K562 (cell line): Measurements from ENCODE around the gene PLCL1. TPM values are rescaled to one million over a fixed set of nuclear protein-coding genes. Genes with fewer than 3 reads are reported as not detected.

Experiments
- ATAC-seq: fragments of 200-7000 bp; cut with Tn5 transposase; 3 replicates; pipeline ENCODE4 v1.9.1; 2020; ENCODE audit warnings: moderate library complexity
- BruUV-seq: library from RNA; stranded (reverse); fragments of 400-500 nt; replicated peaks from 2 replicates; lab custom pipeline; 2021; lab: Mats Ljungman, UMichigan
- CTCF ChIA-PET: fragments of 300-600 bp; formaldehyde crosslinking; extraction: SDS; loops from one replicate; lab custom pipeline; 2021; ENCODE audit warnings: low intra/inter-chr PET ratio; lab: Yijun Ruan, JAX
- POLR2A ChIA-PET: fragments of 300-600, 350-650 bp; sonication (Branson Sonifier 250); formaldehyde crosslinking; extraction: SDS; loops from one replicate; lab custom pipeline; 2021; ENCODE audit warnings: antibody characterized with exemption, inconsistent platforms; lab: Yijun Ruan, JAX
- DNase-seq, 4 experiments: peaks; one replicate each; pipeline versions ENCODE4 v3.0.0 to v3.0.0-alpha.2; 2011 to 2018; ENCODE audit warnings: low spot score in 3 of 4, mixed read lengths in 3 of 4; ENCODE audit errors: extremely low read depth in 1 of 4
- FAIRE-seq: peaks from 2 replicates; lab custom pipeline; 2011; peaks lifted over from hg19 to GRCh38; lab: Jason Lieb, UNC
- H2AFZ ChIP-seq: 2 replicates; pipeline ENCODE4 v1.6.0; 2011; ENCODE audit warnings: low read depth, low read length, control low read depth, inconsistent platforms
- H3K27ac ChIP-seq: fragments of 200-600 bp; 3 replicates; pipeline ENCODE4 v1.8.0; 2011; ENCODE audit warnings: low read depth, mild to moderate bottlenecking, control low read depth, inconsistent platforms, low read length, moderate library complexity, mixed read lengths; ENCODE audit errors: extremely low read depth
- H3K27me3 ChIP-seq, 2 experiments: fragments of 300-600 bp in 1 of 2; 2 replicates in 1 of 2; 3 replicates in 1 of 2; pipeline versions ENCODE4 v1.6.0 to v1.8.0; 2011; ENCODE audit warnings: inconsistent platforms in 2 of 2, low read length in 2 of 2, mild to moderate bottlenecking in 1 of 2, mixed read lengths in 1 of 2, moderate library complexity in 1 of 2; ENCODE audit not compliant: control insufficient read depth in 2 of 2, insufficient read depth in 2 of 2
- H3K36me3 ChIP-seq: fragments of 300-600 bp; 3 replicates; pipeline ENCODE4 v1.8.0; 2011; ENCODE audit warnings: mild to moderate bottlenecking, low read length, inconsistent platforms; ENCODE audit not compliant: control insufficient read depth, insufficient read depth
- H3K4me1 ChIP-seq, 2 experiments: fragments of 200-600 bp in 1 of 2; replicated peaks in 1 of 2; 2 replicates in 1 of 2; 3 replicates in 1 of 2; pipeline versions ENCODE4 v1.5.1 to v1.8.0; 2011; ENCODE audit warnings: inconsistent platforms in 2 of 2, low read length in 2 of 2, mild to moderate bottlenecking in 1 of 2, mixed read lengths in 1 of 2, moderate library complexity in 1 of 2; ENCODE audit not compliant: control insufficient read depth in 2 of 2, insufficient read depth in 2 of 2
- H3K4me2 ChIP-seq: 2 replicates; pipeline ENCODE4 v1.6.1; 2011; ENCODE audit warnings: low read length, control low read depth, inconsistent platforms, mixed read lengths; ENCODE audit not compliant: insufficient read depth
- H3K4me3 ChIP-seq: fragments of 200-600 bp; sonication (generic), shearing (Covaris generic); 2 replicates; pipeline ENCODE4 v1.5.1; 2016; ENCODE audit warnings: control low read depth, inconsistent platforms
- H3K79me2 ChIP-seq: fragments of 200-600 bp; 3 replicates; pipeline ENCODE4 v1.8.0; 2011; ENCODE audit warnings: low read length, inconsistent platforms; ENCODE audit not compliant: control insufficient read depth, insufficient read depth
- H3K9ac ChIP-seq, 2 experiments: 2 replicates each; pipeline versions ENCODE4 v1.6.0 to v1.6.1; 2011; ENCODE audit warnings: low read depth in 2 of 2, low read length in 2 of 2, control low read depth in 1 of 2, inconsistent platforms in 1 of 2, mild to moderate bottlenecking in 1 of 2, mixed read lengths in 1 of 2; ENCODE audit not compliant: insufficient read depth in 1 of 2
- H3K9me1 ChIP-seq: one replicate; pipeline ENCODE4 v1.6.0; 2011; ENCODE audit warnings: inconsistent platforms, mild to moderate bottlenecking, low read length, moderate library complexity; ENCODE audit not compliant: control insufficient read depth, insufficient read depth
- H3K9me3 ChIP-seq: replicated peaks from 2 replicates; pipeline ENCODE4 v1.5.1; 2011; ENCODE audit warnings: low read depth, low read length, inconsistent platforms; ENCODE audit not compliant: control insufficient read depth, insufficient read depth
- H4K20me1 ChIP-seq: replicated peaks from 2 replicates; pipeline ENCODE4 v1.6.1; 2011; ENCODE audit warnings: low read length, inconsistent platforms, mixed read lengths; ENCODE audit not compliant: control insufficient read depth, insufficient read depth
- BRD9 ChIP-seq: fragments of 450-650 bp; IDR thresholded peaks from 2 replicates; pipeline ENCODE4 v1.6.1; 2018; ENCODE audit warnings: low read depth; ENCODE audit not compliant: partially characterized antibody
- CBFA2T2 ChIP-seq: fragments of 450-650 bp; conservative IDR thresholded peaks from 2 replicates; pipeline ENCODE4 v1.6.1; 2017; ENCODE audit warnings: mild to moderate bottlenecking
- EP300 ChIP-seq: IDR thresholded peaks from 2 replicates; pipeline ENCODE4 v1.6.1; 2012; ENCODE audit warnings: low read length, improper control_type of control experiment
- FOS ChIP-seq: IDR thresholded peaks from 3 replicates; pipeline ENCODE4 v1.6.1; 2011; ENCODE audit not compliant: insufficient read length; ENCODE audit errors: extremely low read depth
- ILF3 ChIP-seq: fragments of 450-650 bp; IDR thresholded peaks from 2 replicates; pipeline ENCODE4 v1.6.1; 2018; ENCODE audit warnings: antibody characterized with exemption, mild to moderate bottlenecking, moderate library complexity, borderline replicate concordance
- KDM2B ChIP-seq: fragments of 250-450 bp; sonication (Bioruptor Pico); IDR thresholded peaks from 2 replicates; pipeline ENCODE4 v1.8.0; 2021; ENCODE audit warnings: mild to moderate bottlenecking, moderate library complexity
- KLF16 ChIP-seq: IDR thresholded peaks from 2 replicates; pipeline ENCODE4 v1.6.1; 2016; ENCODE audit warnings: antibody characterized with exemption
- NKRF ChIP-seq: fragments of 450-650 bp; IDR thresholded peaks from 2 replicates; pipeline ENCODE4 v1.6.1; 2016; ENCODE audit warnings: borderline replicate concordance
- NR1H2 ChIP-seq: sonication (generic); formaldehyde crosslinking; IDR thresholded peaks from 2 replicates; pipeline ENCODE4 v1.4.0; 2020; ENCODE audit warnings: mild to moderate bottlenecking, missing genetic modification reagents
- PHTF2 ChIP-seq: fragments of 250-450 bp; sonication (Bioruptor Pico); IDR thresholded peaks from 2 replicates; pipeline ENCODE4 v1.5.0; 2021; ENCODE audit warnings: mild to moderate bottlenecking
- PYGO2 ChIP-seq: fragments of 450-650 bp; IDR thresholded peaks from 2 replicates; pipeline ENCODE4 v1.6.1; 2016; ENCODE audit warnings: mild to moderate bottlenecking, missing genetic modification characterization, moderate library complexity, missing compliant biosample characterization
- ZNF224 ChIP-seq: sonication (generic); formaldehyde crosslinking; IDR thresholded peaks from 2 replicates; pipeline ENCODE4 v1.8.0; 2022; ENCODE audit warnings: mild to moderate bottlenecking, missing genetic modification reagents
- ZNF551 ChIP-seq: fragments of 250-450 bp; sonication (Bioruptor Pico); IDR thresholded peaks from 2 replicates; pipeline ENCODE4 v1.5.0; 2021; ENCODE audit warnings: mild to moderate bottlenecking, moderate library complexity
- ZNF780A ChIP-seq: fragments of 250-450 bp; sonication (Bioruptor Pico); IDR thresholded peaks from 2 replicates; pipeline ENCODE4 v1.5.0; 2021; ENCODE audit warnings: mild to moderate bottlenecking
- WGBS: fragments of 100-300 bp; shearing (Covaris generic); methylation state at CpG from one replicate; pipeline ENCODE4 v1.1.6; 2016; ENCODE audit warnings: low coverage, mixed read lengths; ENCODE audit not compliant: insufficient coverage; ENCODE audit errors: missing lambda C conversion rate; 5-methylcytosine and 5-hydroxymethylcytosine counted together
- in situ Hi-C: fragments of 300-500 bp; cut with MboI; formaldehyde crosslinking; loops from 4 replicates; pipeline ENCODE4 v1.15.0; 2018; ENCODE audit warnings: inconsistent platforms, mixed read lengths
- intact Hi-C: fragments of 100-400 bp; cut with micrococcal nuclease; formaldehyde crosslinking; loops from 2 replicates; pipeline ENCODE4 v1.14.2; 2022
- polyA plus RNA-seq, 8 experiments: library from polyadenylated mRNA; depleted of rRNA in 4 of 8; stranded (reverse) in 5 of 8; unstranded in 3 of 8; fragments of >200 nt; fragmentation: Nextera tagmentation in 2 of 8; fragmentation: Illumina TruSeq in 1 of 8; extraction: Ambion mirVana in 2 of 8; extraction: Trizol in 1 of 8; gene quantifications; 2 replicates each; pipeline versions ENCODE4 v1.2.1 to v1.2.3, GENCODE V29; 2011 to 2014; ENCODE audit warnings: inconsistent platforms in 1 of 8, missing spikeins in 1 of 8
- total RNA-seq, 7 experiments: library from RNA; depleted of rRNA in 6 of 7; stranded (reverse); fragments of >200 nt in 6 of 7; fragmentation: Illumina TruSeq in 2 of 7; extraction: Trizol in 2 of 7; gene quantifications; 2 replicates each; pipeline versions ENCODE4 v1.2.1 to v1.2.3, GENCODE V29; 2011 to 2021; ENCODE audit warnings: low replicate concordance in 1 of 7
- TF ChIP-seq, protein P1 (sequence below): fragments of 250-450 bp; sonication (Bioruptor Pico); IDR thresholded peaks from 2 replicates; pipeline ENCODE4 v1.9.0; 2021; ENCODE audit warnings: mild to moderate bottlenecking

The PLCL1 gene
- total and polyA plus RNA-seq, 9 of the 15 experiments (the other 6 are each of a cell fraction or from before 2014, with no cell fraction given), result 2.0 to 17.7 (median 8.6) TPM

DNA sequence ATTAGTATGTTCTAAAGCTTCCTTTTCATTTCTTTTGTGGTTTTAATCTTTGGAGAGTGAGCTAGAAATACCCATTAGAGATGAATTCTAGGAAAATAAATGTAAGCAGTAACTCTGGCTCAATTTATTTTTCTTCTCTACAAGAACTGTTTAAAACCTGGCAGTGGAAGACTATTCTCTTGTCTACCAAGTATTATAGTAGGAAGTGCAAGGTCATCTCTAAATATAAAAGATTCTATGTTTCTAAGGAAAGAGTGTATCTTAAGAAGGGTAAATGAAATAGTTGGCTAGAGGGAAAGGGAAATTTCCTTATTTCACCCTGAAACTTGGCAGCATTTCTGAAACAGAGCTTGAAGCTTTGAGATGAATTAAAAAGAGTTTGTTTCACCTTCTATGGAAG, 35.5 kb downstream of the PLCL1 start (continued):
- TF ChIP-seq KDM2B (CRISPR knock-in tag), result no peak
- TF ChIP-seq NR1H2, result no peak
- TF ChIP-seq EP300, result no peak

DNA sequence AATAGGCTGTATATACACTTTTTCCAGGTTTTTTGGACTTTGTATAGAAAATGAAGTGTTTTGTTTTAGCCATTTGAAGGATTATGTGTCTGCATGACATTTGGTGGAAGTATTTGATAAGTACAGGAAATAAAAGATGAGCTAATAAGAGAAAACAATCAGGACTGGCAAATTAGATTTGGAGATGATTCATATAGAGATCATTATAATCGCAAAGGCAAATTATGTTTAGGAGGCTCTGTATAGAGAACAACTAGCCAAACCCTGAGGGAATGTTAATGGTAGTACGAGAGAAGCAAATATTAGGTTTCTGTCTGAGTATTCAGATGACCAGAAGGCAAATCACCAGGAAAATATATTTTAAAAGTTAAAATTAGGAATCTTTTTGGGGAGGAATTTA, 41.7 kb downstream of the PLCL1 start:
- Histone ChIP-seq H2AFZ (no peak overlapping the region), H3K4me1 (peaks cover 0 to 11% of the 10 kb centered on the region in 2 experiments; a peak in 2 of 5 replicates), H3K9me3 (no peaks in the 10 kb centered on the region), H3K9ac (no peak overlapping the region), H3K27ac (no peak overlapping the region), H3K9me1 (no peaks in the 10 kb centered on the region), H4K20me1 (no peaks in the 10 kb centered on the region), H3K27me3 (no peaks in the 10 kb centered on the region), H3K79me2 (peaks cover 69% of the 10 kb centered on the region; the same call in 2 of the 3 replicates), H3K36me3 (no peaks in the 10 kb centered on the region), H3K4me3 (no peak overlapping the region), H3K4me2 (no peak overlapping the region)
- DNase-seq, result no peak
- intact Hi-C loops (no loop called here), in situ Hi-C loops (no loop called here)
- POLR2A ChIA-PET, result no interaction called here
- no TSS peak for BruUV-seq
- WGBS, result 83% methylated on average over 2 of the region's 2 CpGs
- no peak for FAIRE-seq
- TF ChIP-seq ZNF551 (CRISPR knock-in tag), result no peak
- no peak for ATAC-seq
- CTCF ChIA-PET, result no interaction called here

DNA sequence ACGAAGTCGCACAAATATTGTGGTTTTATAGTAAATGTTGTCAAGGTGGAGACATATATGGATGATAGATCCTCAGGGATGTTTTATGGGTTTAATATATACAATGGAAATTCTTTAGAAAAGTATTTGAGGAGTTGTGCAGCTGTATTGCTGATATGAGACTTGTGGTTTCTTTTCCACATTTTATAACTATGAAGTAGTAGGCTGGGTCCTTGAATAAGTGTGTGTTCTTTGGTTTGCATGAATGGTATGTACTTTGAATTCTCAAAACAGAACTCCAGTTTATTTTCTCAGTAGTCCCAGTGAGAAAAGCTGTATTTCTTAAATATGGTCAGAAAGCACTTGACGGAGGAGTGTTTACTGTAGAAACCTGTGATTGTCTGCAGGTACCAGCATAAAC, 42.4 kb downstream of the PLCL1 start:
- H3K79me2 ChIP-seq, result peaks cover 75% of the 10 kb centered on the region; the same call in 2 of the 3 replicates
- BruUV-seq, result no TSS peak
- ChIA-PET POLR2A (interaction anchor here (1.4 kb wide), 1 partner anchor 12 kb away, joined by 3 read pairs; no protein-coding TSS in a partner anchor), CTCF (no interaction called here)
- no peaks in the 10 kb centered on the region for H3K9me3 ChIP-seq
- intact Hi-C loops, result no loop called here
- no peak overlapping the region for H3K4me3 ChIP-seq
- H3K9ac ChIP-seq, result no peak overlapping the region
- no peaks in the 10 kb centered on the region for H4K20me1 ChIP-seq
- peaks cover 0 to 18% of the 10 kb centered on the region in 2 experiments; a peak in 2 of 5 replicates for H3K4me1 ChIP-seq
- no peak for DNase-seq
- no peaks in the 10 kb centered on the region for H3K9me1 ChIP-seq
- H3K36me3 ChIP-seq, result no peaks in the 10 kb centered on the region
- no peak overlapping the region for H3K4me2 ChIP-seq
- no peak overlapping the region for H2AFZ ChIP-seq
- WGBS, result 58% methylated on average over 3 of the region's 3 CpGs
- H3K27me3 ChIP-seq, result no peaks in the 10 kb centered on the region
- H3K27ac ChIP-seq, result no peak overlapping the region
- no peak for FAIRE-seq
- in situ Hi-C loops, result no loop called here
- ATAC-seq, result no peak
- TF ChIP-seq FOS, result no peak
- TF ChIP-seq ZNF224, result no peak
- TF ChIP-seq ILF3, result no peak
- TF ChIP-seq KLF16, result no peak
- TF ChIP-seq ZNF780A, result no peak
- no peak for TF ChIP-seq BRD9
- no peak for TF ChIP-seq NKRF
- TF ChIP-seq CBFA2T2, result no peak
- no peak for TF ChIP-seq PYGO2 (tag)
- TF ChIP-seq, protein P1, sequence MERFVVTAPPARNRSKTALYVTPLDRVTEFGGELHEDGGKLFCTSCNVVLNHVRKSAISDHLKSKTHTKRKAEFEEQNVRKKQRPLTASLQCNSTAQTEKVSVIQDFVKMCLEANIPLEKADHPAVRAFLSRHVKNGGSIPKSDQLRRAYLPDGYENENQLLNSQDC (CRISPR knock-in tag), result no peak
- no peak for TF ChIP-seq PHTF2 (CRISPR knock-in tag)
